ENCODE measurements around the gene PALM.
"Not testable (repeated sequence)": the region's sequence is repeated elsewhere in the genome, so short reads cannot be mapped to it uniquely, and the experiment has no call there.

PALM gene

DNA sequence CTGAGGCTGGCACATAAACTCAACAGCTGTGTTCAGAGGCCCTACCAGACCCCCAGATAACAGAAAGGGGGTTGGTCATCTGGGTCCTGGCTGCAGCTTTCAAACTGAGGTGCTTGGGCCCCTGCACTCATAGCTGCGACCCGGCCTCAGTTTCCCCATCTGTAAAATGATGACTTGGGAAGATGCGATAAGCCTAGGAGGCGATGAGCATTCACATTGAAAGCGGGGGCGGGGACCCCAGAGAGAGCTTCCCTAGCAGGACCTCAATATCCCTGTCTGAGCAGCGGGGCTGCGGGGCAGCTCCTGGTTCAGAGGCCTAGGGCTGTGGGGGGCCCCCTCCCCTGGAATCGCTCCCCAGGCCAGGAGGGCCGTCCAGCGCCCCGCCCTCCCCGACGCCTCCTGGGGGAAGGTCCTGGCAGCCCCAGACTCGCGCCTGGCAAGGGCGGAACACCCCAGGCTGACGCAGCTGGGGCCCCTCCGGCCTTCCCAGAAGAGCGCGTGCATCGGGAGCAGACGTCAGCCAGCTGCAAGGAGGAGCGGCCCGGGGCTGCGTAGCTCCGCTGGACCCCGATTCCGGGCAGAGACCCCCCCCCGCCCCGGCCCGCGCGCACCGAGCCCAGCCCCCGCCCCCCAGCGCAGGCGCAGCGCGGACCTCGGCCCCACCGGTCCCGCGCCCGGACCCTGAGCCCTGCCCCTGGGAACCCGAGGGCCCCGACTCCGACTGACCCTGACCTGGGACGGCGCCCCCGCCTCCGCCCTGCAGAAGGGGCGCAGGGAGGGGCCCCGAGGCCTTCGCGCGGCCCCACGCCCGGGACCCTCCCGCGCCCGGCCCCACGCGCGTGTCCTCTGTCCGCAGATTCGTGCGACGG is 29.1 kb upstream of the PALM start:
- DNase-seq, result no peak

- DNase-seq, result peak; percentile 100
Measured at GRCh38 chr19:680287-681028, 28.3 kb upstream of the PALM start.

DNA sequence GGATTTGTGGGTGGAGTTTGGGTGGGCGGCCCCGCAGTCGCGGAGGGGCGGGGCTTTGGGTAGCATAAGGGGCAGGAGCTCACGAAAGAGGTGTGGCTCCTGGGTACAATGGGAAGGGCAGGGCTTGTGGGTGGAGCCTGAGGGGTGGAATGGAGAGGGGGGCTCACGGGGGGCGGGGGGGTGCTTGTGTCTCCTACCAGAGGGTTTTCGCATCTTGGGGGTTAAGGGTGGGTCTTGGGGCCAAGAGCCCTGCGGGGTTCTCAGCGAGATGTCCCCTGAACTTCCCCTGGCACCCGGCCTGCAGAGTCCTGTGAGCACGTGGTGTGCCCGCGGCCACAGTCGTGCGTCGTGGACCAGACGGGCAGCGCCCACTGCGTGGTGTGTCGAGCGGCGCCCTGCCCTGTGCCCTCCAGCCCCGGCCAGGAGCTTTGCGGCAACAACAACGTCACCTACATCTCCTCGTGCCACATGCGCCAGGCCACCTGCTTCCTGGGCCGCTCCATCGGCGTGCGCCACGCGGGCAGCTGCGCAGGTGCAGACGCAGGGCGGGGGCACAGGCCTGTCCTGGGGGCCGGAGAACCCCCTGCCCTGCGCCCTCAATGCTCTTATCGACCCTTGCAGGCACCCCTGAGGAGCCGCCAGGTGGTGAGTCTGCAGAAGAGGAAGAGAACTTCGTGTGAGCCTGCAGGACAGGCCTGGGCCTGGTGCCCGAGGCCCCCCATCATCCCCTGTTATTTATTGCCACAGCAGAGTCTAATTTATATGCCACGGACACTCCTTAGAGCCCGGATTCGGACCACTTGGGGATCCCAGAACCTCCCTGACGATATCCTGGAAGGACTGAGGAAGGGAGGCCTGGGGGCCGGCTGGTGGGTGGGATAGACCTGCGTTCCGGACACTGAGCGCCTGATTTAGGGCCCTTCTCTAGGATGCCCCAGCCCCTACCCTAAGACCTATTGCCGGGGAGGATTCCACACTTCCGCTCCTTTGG is 27.4 kb upstream of the PALM start:
- DNase-seq, result peak in 1 of 2 donors; percentile 28

DNA sequence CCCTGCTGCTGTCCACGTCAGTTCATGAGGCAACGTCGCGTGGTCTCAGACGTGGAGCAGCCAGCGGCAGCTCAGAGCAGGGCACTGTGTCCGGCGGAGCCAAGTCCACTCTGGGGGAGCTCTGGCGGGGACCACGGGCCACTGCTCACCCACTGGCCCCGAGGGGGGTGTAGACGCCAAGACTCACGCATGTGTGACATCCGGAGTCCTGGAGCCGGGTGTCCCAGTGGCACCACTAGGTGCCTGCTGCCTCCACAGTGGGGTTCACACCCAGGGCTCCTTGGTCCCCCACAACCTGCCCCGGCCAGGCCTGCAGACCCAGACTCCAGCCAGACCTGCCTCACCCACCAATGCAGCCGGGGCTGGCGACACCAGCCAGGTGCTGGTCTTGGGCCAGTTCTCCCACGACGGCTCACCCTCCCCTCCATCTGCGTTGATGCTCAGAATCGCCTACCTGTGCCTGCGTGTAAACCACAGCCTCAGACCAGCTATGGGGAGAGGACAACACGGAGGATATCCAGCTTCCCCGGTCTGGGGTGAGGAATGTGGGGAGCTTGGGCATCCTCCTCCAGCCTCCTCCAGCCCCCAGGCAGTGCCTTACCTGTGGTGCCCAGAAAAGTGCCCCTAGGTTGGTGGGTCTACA is 25.9 kb upstream of the PALM start:
- DNase-seq, result no peak

DNA sequence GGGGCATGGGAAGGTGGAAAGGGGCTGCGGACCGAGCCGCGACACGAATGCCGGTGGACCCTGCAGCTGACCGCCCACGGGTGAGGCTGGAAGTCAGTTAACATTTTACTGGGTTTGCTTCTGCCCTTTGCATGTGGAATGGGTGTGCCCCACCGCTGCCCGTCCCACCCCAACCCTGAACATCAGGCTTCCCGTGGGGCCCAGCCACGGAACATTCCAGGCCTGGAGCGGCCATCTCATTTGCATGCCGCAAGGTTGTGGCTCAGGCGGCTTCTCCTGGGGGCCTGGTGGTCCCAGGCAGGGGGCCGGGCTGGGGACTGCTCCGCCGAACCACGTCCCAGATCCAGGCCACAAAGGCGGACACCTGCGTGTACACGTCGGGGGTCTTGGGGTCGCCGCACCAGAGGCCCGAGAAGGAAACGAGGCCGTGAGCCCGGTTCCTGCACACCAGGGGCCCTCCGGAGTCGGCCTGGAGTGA is 23.2 kb upstream of the PALM start:
- DNase-seq, result no peak

DNA sequence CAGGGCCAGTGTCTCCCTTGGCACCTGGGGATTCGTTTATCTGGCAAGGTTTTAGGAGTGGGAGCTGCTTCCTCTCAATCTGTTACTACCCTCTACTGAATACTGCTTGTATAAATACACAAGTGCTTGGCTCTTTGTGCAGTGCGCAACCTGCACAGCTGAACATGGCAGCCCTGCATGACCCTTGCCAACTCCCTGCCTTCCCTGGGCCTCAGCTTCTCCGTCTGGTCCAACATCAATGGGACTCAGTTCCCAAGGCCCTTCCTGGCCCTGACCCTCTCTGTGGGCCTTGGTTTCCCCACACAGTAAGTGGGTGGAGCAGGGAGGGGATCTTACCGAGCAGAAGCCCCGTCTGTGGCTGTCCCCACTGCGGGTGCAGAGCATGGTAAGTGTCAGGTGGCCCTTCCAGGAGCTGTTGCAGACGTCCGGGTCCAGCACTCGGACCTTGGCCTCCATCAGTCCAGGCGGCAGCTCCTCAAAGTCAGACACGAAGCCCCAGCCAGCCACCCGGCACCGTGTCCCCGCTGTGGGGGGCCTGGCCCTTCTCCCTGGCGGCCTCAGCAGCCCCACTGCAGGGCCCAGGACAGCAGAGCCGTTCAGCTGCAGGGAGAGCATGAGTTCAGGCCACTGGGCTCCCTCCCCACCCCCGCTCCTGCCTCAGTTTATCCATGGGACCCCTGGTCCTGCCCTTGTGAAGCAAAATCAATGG is 22.0 kb upstream of the PALM start:
- no peak for DNase-seq

DNA sequence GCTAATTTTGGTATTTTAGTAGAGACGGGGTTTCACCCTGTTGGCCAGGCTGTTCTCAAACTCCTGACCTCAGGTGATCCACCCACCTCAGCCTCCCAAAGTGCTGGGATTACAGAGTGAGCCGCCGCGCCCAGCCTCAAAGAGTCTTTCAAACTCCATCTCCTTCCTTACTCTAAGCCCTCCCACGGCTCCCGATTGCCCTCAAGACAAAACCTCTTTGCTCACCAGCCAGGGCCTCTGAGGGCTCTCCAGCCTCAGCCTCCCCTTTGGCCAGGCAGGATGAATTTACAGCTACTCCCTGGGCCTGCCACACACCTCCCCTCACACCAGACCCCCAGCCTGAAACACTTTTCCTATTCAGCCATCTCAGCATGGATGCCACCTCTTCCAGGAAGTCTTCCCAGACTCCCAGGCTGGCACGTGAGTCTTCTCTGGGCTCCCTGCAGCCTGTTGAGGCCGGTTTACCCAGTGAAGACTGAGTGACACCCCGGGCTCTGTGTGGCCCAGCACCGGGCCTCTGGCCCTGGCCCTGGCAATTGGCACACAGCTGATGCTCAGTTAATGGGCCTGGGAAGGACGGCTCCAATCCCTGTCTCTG is 21.1 kb upstream of the PALM start:
- DNase-seq, result no peak

DNA sequence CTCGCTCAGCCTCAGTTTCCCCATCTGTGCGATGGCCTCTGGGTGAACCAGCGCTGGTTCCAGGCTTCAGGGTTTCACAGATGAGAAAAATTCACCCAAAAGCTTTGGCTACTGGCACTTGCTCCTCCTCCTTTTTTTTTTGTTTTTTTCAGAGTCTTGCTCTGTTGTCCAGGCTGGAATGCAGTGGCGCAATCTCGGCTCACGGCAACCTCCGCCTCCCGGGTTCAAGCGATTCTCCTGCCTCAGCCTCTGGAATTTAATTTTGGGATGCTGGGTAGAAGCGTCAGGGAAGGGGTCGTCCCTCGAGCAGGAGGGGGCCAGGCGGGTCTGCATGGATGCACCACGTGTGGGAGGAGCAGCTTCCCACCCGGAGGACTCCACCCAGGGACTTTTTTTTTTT is 20.5 kb upstream of the PALM start:
- DNase-seq, result no peak

DNA sequence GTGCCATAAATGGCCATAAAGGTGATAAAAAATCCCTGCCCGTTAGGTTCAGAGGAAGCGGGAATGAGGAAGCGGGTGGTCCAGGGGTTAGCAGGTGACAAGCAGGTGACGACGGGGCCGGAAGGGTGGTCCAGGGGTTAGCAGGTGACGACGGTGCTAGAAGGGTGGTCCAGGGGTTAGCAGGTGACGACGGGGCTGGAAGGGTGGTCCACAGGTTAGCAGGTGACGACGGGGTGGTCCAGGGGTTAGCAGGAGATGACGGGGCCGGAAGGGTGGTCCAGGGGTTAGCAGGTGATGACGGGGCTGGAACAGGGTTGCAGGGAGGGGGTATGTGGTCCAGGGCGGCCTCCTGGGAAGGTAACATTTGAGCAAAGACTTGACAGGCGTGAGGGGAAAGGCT is 19.7 kb upstream of the PALM start:
- no peak for DNase-seq

DNA sequence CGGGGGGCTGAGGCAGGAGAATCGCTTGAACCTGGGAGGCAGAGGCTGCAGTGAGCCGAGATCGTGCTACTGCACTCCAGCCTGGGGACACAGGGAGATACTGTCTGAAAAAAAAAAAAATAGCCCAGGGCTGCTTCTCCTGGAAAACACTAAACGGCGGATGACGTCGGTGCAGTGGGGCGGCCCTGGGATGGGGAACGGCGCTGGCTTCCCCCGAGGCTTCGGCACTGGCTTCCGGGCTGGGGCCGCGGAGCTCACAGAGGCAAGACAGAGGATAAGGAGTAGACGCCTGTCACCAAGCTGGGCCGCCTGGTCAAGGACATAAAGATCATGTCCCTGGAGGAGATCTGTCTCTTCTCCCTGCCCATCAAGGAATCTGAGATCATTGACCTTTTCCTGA is 18.5 kb upstream of the PALM start:
- DNase-seq, result no peak

DNA sequence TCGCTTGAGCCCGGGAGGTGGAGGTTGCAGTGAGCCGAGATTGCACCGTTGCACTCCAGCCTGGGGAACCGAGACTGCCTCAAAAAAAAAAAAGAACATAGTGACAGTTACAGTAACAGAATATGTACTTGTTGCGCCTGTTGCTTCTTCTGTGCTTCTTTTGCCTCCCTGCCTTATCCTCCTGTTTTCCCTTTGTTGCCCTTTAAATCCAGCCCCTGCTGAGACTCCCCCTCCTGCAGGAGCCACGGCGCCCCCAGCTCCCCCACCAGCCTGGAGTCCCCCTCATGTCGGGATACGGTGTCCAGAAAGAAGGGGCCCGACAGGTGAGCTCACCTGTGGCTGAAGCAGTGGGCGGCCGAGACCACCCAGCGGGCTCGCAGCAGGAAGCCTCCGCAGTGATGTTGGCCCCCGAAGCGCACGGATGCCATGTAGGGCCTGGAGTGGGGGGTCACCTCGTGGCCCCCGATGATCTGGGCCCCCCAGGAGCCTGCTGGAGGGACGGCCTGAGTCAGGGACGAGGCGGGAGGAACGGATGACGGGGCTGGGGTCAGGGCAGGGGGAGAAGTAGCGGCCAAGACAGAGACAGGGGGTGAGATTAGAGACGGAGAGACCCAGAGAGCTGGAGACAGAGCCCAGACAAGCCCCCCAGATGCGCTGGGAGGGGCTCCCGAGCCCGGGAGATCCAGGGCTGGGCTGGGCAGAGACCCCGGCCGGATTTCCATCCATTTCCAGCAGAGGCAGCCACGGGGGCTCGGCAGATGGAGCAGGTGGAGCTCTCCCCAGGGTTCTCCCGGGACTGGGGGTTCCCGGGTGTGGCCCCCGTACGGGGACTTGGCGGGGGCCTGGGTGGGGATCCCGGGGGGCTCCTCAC is 14.0 kb upstream of the PALM start:
- no peak for DNase-seq

GRCh38 chr19:695352-695949 is 13.3 kb upstream of the PALM start, which contains the start of gene PRSS57:
PRSS57 (minus strand) TSS chr19:695452; CDS start chr19:695430, 22 bp downstream.
- DNase-seq, result no peak

GRCh38 chr19:698529-698928 is 10.2 kb upstream of the PALM start:
- not testable (repeated sequence) for DNase-seq

DNA sequence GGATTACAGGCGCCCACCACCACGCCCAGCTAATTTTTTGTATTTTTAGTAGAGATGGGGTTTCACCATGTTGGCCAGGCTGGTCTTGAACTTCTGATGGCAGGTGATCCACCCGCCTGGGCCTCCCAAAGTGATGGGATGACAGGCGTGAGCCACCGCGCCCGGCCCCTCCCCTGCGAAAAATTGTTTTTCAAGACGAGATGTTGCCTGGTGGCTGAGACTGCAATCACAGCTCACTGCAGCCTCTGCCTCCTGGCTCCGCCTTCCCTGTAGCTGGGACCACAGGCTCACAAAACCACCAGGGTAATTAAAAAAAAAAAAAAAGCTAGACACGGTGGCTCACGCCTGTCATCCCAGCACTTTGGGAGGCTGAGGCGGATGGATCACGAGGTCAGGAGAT is 8.8 kb upstream of the PALM start:
- not testable (repeated sequence) for DNase-seq

DNA sequence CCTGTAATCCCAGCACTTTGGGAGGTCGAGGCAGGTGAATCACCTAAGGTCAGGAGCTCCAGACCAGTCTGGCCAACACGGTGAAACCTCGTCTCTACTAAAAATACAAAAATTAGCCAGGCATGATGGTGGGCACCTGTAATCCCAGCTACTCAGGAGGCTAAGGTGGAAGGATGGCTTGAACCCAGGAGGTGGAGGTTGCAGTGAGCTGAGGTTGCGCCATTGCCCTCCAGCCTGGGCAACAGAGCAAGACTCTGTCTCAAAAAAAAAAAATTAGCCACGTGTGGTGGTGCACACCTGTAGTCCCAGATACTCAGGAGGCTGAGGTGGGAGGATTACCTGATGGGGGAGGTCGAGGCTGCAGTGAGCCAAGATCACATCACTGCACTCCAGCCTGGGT is 5.9 kb upstream of the PALM start:
- not testable (repeated sequence) for DNase-seq

DNA sequence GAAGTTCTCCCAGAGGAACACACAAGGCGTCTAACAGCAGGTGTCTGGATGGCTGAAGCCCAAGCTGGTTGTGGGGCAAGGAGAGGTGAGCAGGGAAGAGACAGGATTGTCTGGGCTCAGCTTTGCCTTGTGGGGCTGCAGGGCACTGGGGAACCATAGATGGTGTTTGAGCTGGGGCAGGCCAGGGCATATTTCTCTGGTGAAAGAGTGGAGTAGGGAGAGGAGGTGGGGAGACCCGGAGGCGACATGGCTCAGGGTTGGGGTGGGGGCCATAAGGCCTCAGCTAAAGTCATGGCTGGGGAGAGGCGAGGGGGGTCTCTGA is 5.4 kb upstream of the PALM start:
- DNase-seq, result no peak

- peak; percentile 25 to 50 for DNase-seq
Measured at GRCh38 chr19:703651-704446, 4.9 kb upstream of the PALM start.

GRCh38 chr19:704447-704741 is 4.3 kb upstream of the PALM start:
- DNase-seq, result no peak

All from activated CD4-positive, alpha-beta T cell treated with anti-CD3 and anti-CD28 coated beads for 4 hours (primary cell).